Measurements from ENCODE around the gene SHISA2.

SHISA2 gene

GRCh38 chr13:26020891-26021290 lies 30.9 kb downstream of the SHISA2 start:
- no peaks in the 10 kb centered on the region for H3K9me2 ChIP-seq (replicated peaks; ENCODE audit: insufficient read depth, low read length)
- H3K4me3 ChIP-seq (ENCODE audit: insufficient read depth, low read length, poor library complexity, severe bottlenecking), result no peak overlapping the region
- no peaks in the 10 kb centered on the region for H3K27me3 ChIP-seq (ENCODE audit: low read length)
- no peak overlapping the region for H2AFZ ChIP-seq (ENCODE audit: low read depth, low read length, severe bottlenecking)
- H3K79me2 ChIP-seq (ENCODE audit: insufficient read depth, low read length), result no peaks in the 10 kb centered on the region
- no peaks in the 10 kb centered on the region for H4K20me1 ChIP-seq (ENCODE audit: low read depth, low read length)
- no peak overlapping the region for H3K27ac ChIP-seq (ENCODE audit: low read depth, low read length)
- no peaks in the 10 kb centered on the region for H3F3A ChIP-seq (ENCODE audit: insufficient read depth)
- no peaks in the 10 kb centered on the region for H3K36me3 ChIP-seq (ENCODE audit: low read length)
- H3K9ac ChIP-seq (ENCODE audit: low read length), result no peak overlapping the region
- no peaks in the 10 kb centered on the region for H3K9me3 ChIP-seq (ENCODE audit: insufficient read depth, low read length)
- no peak overlapping the region for H3K4me2 ChIP-seq (ENCODE audit: low read depth, low read length, poor library complexity, severe bottlenecking)
- no peak for TF ChIP-seq CTCF (IDR thresholded peaks at IDR 0.05; ENCODE audit: insufficient read depth, low read length, poor library complexity, severe bottlenecking)
- TF ChIP-seq EZH2phosphoT487 (conservative IDR thresholded peaks at IDR 0.05; ENCODE audit: low read length), result no peak

- no peak overlapping the region for H3K4me3 ChIP-seq (ENCODE audit: insufficient read depth, low read length, poor library complexity, severe bottlenecking)
- H3K9ac ChIP-seq (ENCODE audit: low read length), result no peak overlapping the region
- no peaks in the 10 kb centered on the region for H3K79me2 ChIP-seq (ENCODE audit: insufficient read depth, low read length)
- H4K20me1 ChIP-seq (ENCODE audit: low read depth, low read length), result no peaks in the 10 kb centered on the region
- H3F3A ChIP-seq (ENCODE audit: insufficient read depth), result no peaks in the 10 kb centered on the region
- no peak overlapping the region for H3K27ac ChIP-seq (ENCODE audit: low read depth, low read length)
- H3K4me2 ChIP-seq (ENCODE audit: low read depth, low read length, poor library complexity, severe bottlenecking), result no peak overlapping the region
- H3K9me3 ChIP-seq (ENCODE audit: insufficient read depth, low read length), result no peaks in the 10 kb centered on the region
- H2AFZ ChIP-seq (ENCODE audit: low read depth, low read length, severe bottlenecking), result no peak overlapping the region
- H3K27me3 ChIP-seq (ENCODE audit: low read length), result no peaks in the 10 kb centered on the region
- H3K9me2 ChIP-seq (replicated peaks; ENCODE audit: insufficient read depth, low read length), result no peaks in the 10 kb centered on the region
- TF ChIP-seq CTCF (IDR thresholded peaks at IDR 0.05; ENCODE audit: insufficient read depth, low read length, poor library complexity, severe bottlenecking) (no peak), EZH2phosphoT487 (conservative IDR thresholded peaks at IDR 0.05; ENCODE audit: low read length) (no peak)
- H3K36me3 ChIP-seq (ENCODE audit: low read length), result no peaks in the 10 kb centered on the region
These were observed 31.6 kb downstream of the SHISA2 start for GRCh38 chr13:26019881-26020870.

- TF ChIP-seq CTCF (IDR thresholded peaks at IDR 0.05; ENCODE audit: insufficient read depth, low read length, poor library complexity, severe bottlenecking), result no peak
- TF ChIP-seq EZH2phosphoT487 (conservative IDR thresholded peaks at IDR 0.05; ENCODE audit: low read length), result no peak
- H2AFZ ChIP-seq (ENCODE audit: low read depth, low read length, severe bottlenecking), result no peak overlapping the region
- H3K79me2 ChIP-seq (ENCODE audit: insufficient read depth, low read length), result no peaks in the 10 kb centered on the region
- H4K20me1 ChIP-seq (ENCODE audit: low read depth, low read length), result no peaks in the 10 kb centered on the region
- H3F3A ChIP-seq (ENCODE audit: insufficient read depth), result no peaks in the 10 kb centered on the region
- H3K4me2 ChIP-seq (ENCODE audit: low read depth, low read length, poor library complexity, severe bottlenecking), result no peak overlapping the region
- no peak overlapping the region for H3K4me3 ChIP-seq (ENCODE audit: insufficient read depth, low read length, poor library complexity, severe bottlenecking)
- no peak overlapping the region for H3K27ac ChIP-seq (ENCODE audit: low read depth, low read length)
- no peaks in the 10 kb centered on the region for H3K9me2 ChIP-seq (replicated peaks; ENCODE audit: insufficient read depth, low read length)
- H3K27me3 ChIP-seq (ENCODE audit: low read length), result no peaks in the 10 kb centered on the region
- no peaks in the 10 kb centered on the region for H3K9me3 ChIP-seq (ENCODE audit: insufficient read depth, low read length)
- no peak overlapping the region for H3K9ac ChIP-seq (ENCODE audit: low read length)
- no peaks in the 10 kb centered on the region for H3K36me3 ChIP-seq (ENCODE audit: low read length)
These were observed 32.6 kb downstream of the SHISA2 start for GRCh38 chr13:26019251-26019650.

Data from SU-DHL-6 (cell line).